ENCODE data around the gene TEX10. TPM values are rescaled to one million over a fixed set of nuclear protein-coding genes. Genes with fewer than 3 reads are reported as not detected.

Gene TEX10
- total RNA-seq, 2 experiments from 2014 or later, result 9.3 to 10.1 TPM

DNA sequence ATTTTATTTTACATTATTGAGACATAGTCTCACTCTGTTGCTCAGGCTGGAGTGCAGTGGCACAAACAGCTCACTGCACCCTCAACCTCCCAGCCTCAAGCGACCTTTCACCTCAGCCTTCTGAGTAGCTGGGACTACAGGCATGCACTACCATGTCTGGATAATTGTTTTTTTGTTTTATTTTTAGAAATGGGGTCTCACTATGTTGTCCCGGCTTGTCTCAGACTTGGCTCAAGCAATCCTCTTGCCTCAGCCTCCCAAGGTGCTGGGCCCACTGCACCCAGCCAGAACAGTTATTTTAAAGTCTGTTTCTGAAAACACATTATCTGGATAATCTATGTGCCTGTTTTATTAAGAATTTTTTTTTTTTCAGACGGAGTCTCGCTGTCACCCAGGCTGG, 62.0 kb downstream of the TEX10 start:
- ChIA-PET CTCF (no interaction called here), POLR2A (no interaction called here)
- H3K4me3 ChIP-seq (ENCODE audit: low read length), result no peak overlapping the region
- no peaks in the 10 kb centered on the region for H3K27me3 ChIP-seq (ENCODE audit: control insufficient read depth in 1 of 2, insufficient read depth in 2 of 2, low read length in 2 of 2)
- Mint-ChIP-seq H3K9me3 (peaks cover 4% of the 10 kb centered on the region), H3K27me3 (no peaks in the 10 kb centered on the region), H3K27ac (no peak overlapping the region), H3K4me3 (no peak overlapping the region), H3K36me3 (ENCODE audit: low read depth) (peaks cover 91% of the 10 kb centered on the region), H3K4me1 (ENCODE audit: low read depth) (no peaks in the 10 kb centered on the region)
- ATAC-seq (ENCODE audit: poor library complexity) (no peak), DNase-seq (no peak)
- H3K9me3 ChIP-seq (ENCODE audit: control insufficient read depth in 1 of 2, insufficient read depth in 1 of 2, low read length in 2 of 2), result peaks cover 0 to 5% of the 10 kb centered on the region in 2 experiments
- no peak for TF ChIP-seq CTCF (IDR thresholded peaks at IDR 0.05)
- peaks cover 57% of the 10 kb centered on the region for H3K36me3 ChIP-seq (ENCODE audit: insufficient read depth, low read length)
- intact Hi-C loops (cut with DNase I, micrococcal nuclease), result no loop called here
- no peaks in the 10 kb centered on the region for H3K4me1 ChIP-seq (ENCODE audit: insufficient read depth, low read length)
- no peak overlapping the region for H3K27ac ChIP-seq (ENCODE audit: low read depth in 1 of 2, low read length in 2 of 2)

- Mint-ChIP-seq H3K4me1 (ENCODE audit: low read depth) (no peaks in the 10 kb centered on the region), H3K27me3 (no peaks in the 10 kb centered on the region), H3K27ac (no peak overlapping the region), H3K36me3 (ENCODE audit: low read depth) (peaks cover 89% of the 10 kb centered on the region), H3K9me3 (peaks cover 13% of the 10 kb centered on the region), H3K4me3 (no peak overlapping the region)
- no peak overlapping the region for H3K27ac ChIP-seq (ENCODE audit: low read depth in 1 of 2, low read length in 2 of 2)
- intact Hi-C loops (cut with DNase I, micrococcal nuclease), result no loop called here
- H3K27me3 ChIP-seq (ENCODE audit: control insufficient read depth in 1 of 2, insufficient read depth in 2 of 2, low read length in 2 of 2), result no peaks in the 10 kb centered on the region
- peaks cover 4 to 5% of the 10 kb centered on the region in 2 experiments for H3K9me3 ChIP-seq (ENCODE audit: control insufficient read depth in 1 of 2, insufficient read depth in 1 of 2, low read length in 2 of 2)
- no peak for TF ChIP-seq CTCF (IDR thresholded peaks at IDR 0.05)
- POLR2A ChIA-PET, result no interaction called here
- H3K36me3 ChIP-seq (ENCODE audit: insufficient read depth, low read length), result peaks cover 46% of the 10 kb centered on the region
- H3K4me3 ChIP-seq (ENCODE audit: low read length), result no peak overlapping the region
- no peaks in the 10 kb centered on the region for H3K4me1 ChIP-seq (ENCODE audit: insufficient read depth, low read length)
- ATAC-seq (ENCODE audit: poor library complexity) (no peak), DNase-seq (no peak)
- CTCF ChIA-PET, result no interaction called here
Observed at GRCh38 chr9:100287186-100287585, 65.6 kb downstream of the TEX10 start.

- Mint-ChIP-seq H3K27ac (no peak overlapping the region), H3K9me3 (peaks cover 13% of the 10 kb centered on the region), H3K4me1 (ENCODE audit: low read depth) (no peaks in the 10 kb centered on the region), H3K4me3 (no peak overlapping the region), H3K27me3 (no peaks in the 10 kb centered on the region), H3K36me3 (ENCODE audit: low read depth) (peaks cover 89% of the 10 kb centered on the region)
- no peak for ATAC-seq (ENCODE audit: poor library complexity)
- TF ChIP-seq CTCF (IDR thresholded peaks at IDR 0.05), result no peak
- POLR2A ChIA-PET, result no interaction called here
- intact Hi-C loops (cut with DNase I, micrococcal nuclease), result no loop called here
- Histone ChIP-seq H3K4me3 (ENCODE audit: low read length) (no peak overlapping the region), H3K27me3 (ENCODE audit: control insufficient read depth in 1 of 2, insufficient read depth in 2 of 2, low read length in 2 of 2) (no peaks in the 10 kb centered on the region), H3K36me3 (ENCODE audit: insufficient read depth, low read length) (peaks cover 43% of the 10 kb centered on the region), H3K27ac (ENCODE audit: low read depth in 1 of 2, low read length in 2 of 2) (no peak overlapping the region), H3K4me1 (ENCODE audit: insufficient read depth, low read length) (no peaks in the 10 kb centered on the region), H3K9me3 (ENCODE audit: control insufficient read depth in 1 of 2, insufficient read depth in 1 of 2, low read length in 2 of 2) (peaks cover 4 to 5% of the 10 kb centered on the region in 2 experiments)
- CTCF ChIA-PET, result no interaction called here
- no peak for DNase-seq
Observed at GRCh38 chr9:100286257-100286656, 66.5 kb downstream of the TEX10 start.

Data from CD4-positive, alpha-beta T cell (primary cell).